Panc1 (cell line): ENCODE measurements around the gene CCR9. TPM values are rescaled to one million over a fixed set of nuclear protein-coding genes. Genes with fewer than 3 reads are reported as not detected.

Source experiments
- ATAC-seq: fragments of 200-7000 bp; cut with Tn5 transposase; 2 replicates; pipeline ENCODE4 v1.9.1; 2020; ENCODE audit warnings: mild to moderate bottlenecking, moderate library complexity
- BruUV-seq: library from RNA; stranded (reverse); fragments of 400-500 nt; replicated peaks from 2 replicates; lab custom pipeline; 2021; lab: Mats Ljungman, UMichigan
- CTCF ChIA-PET: fragments of 300-600 bp; sonication (Branson Sonifier 250); formaldehyde crosslinking; loops from one replicate; lab custom pipeline; 2022; ENCODE audit warnings: antibody characterized with exemption; lab: Charles Lee
- POLR2A ChIA-PET: fragments of 300-600 bp; sonication (Branson Sonifier 250); formaldehyde crosslinking; loops from one replicate; lab custom pipeline; 2022; ENCODE audit warnings: antibody characterized with exemption; lab: Charles Lee
- DNase-seq: peaks from one replicate; pipeline ENCODE4 v3.0.0-alpha.2; 2010; ENCODE audit warnings: low read depth, low spot score
- H3K27ac ChIP-seq: 2 replicates; pipeline ENCODE4 v1.5.1; 2011; ENCODE audit warnings: mild to moderate bottlenecking, low read length, inconsistent platforms
- H3K27me3 ChIP-seq: fragments of 200-500 bp; sonication (Bioruptor generic); 2 replicates; pipeline ENCODE4 v1.6.0; 2014; ENCODE audit warnings: low read length, inconsistent platforms; ENCODE audit not compliant: control insufficient read depth, insufficient read depth
- H3K36me3 ChIP-seq: fragments of 200-500 bp; sonication (Bioruptor generic); 2 replicates; pipeline ENCODE4 v1.5.1; 2014; ENCODE audit warnings: inconsistent platforms, mild to moderate bottlenecking, low read length, moderate library complexity; ENCODE audit not compliant: control insufficient read depth, insufficient read depth
- H3K4me1 ChIP-seq: 2 replicates; pipeline ENCODE4 v1.5.1; 2011; ENCODE audit warnings: inconsistent platforms, mild to moderate bottlenecking, low read length, moderate library complexity; ENCODE audit not compliant: control insufficient read depth, insufficient read depth
- H3K4me3 ChIP-seq, 2 experiments: 2 replicates each; pipeline ENCODE4 v1.5.1; 2011 to 2012; ENCODE audit warnings: low read depth in 2 of 2, low read length in 2 of 2, mild to moderate bottlenecking in 2 of 2, inconsistent platforms in 1 of 2, moderate library complexity in 1 of 2
- H3K9me3 ChIP-seq: fragments of 200-500 bp; sonication (Bioruptor generic); 2 replicates; pipeline ENCODE4 v1.5.1; 2014; ENCODE audit warnings: low read depth, mild to moderate bottlenecking, inconsistent platforms, low read length, moderate library complexity; ENCODE audit not compliant: control insufficient read depth, insufficient read depth
- CTCF ChIP-seq: fragments of 450-650 bp; IDR thresholded peaks from 2 replicates; pipeline ENCODE4 v1.5.1; 2017; ENCODE audit warnings: mild to moderate bottlenecking
- POLR2AphosphoS5 ChIP-seq: IDR thresholded peaks from 2 replicates; pipeline ENCODE4 v1.6.1; 2012; ENCODE audit warnings: mild to moderate bottlenecking, low read depth, low read length, moderate library complexity
- REST ChIP-seq, 2 experiments: IDR thresholded peaks; 2 replicates each; pipeline ENCODE4 v1.6.1; 2011 to 2012; ENCODE audit warnings: low read depth in 2 of 2, control low read depth in 1 of 2, low read length in 1 of 2, mild to moderate bottlenecking in 1 of 2, moderate library complexity in 1 of 2; ENCODE audit not compliant: insufficient read depth in 1 of 2
- SIN3A ChIP-seq: IDR thresholded peaks from 2 replicates; pipeline ENCODE4 v1.6.1; 2012; ENCODE audit warnings: low read depth, mild to moderate bottlenecking, low read length, moderate library complexity, borderline replicate concordance; ENCODE audit not compliant: insufficient read depth
- TCF7L2 ChIP-seq: IDR thresholded peaks from 2 replicates; pipeline ENCODE4 v1.6.1; 2011; ENCODE audit warnings: mild to moderate bottlenecking, low read depth, low read length, inconsistent platforms
- in situ Hi-C: cut with HindIII; loops from 2 replicates; pipeline ENCODE4 v1.10.0; 2016; ENCODE audit warnings: low sequenced_read_pairs, low pct_unique_long_range_greater_than_20kb
- intact Hi-C: fragments of 100-400 bp; cut with micrococcal nuclease; formaldehyde crosslinking; loops from one replicate; pipeline ENCODE4 v1.10.0; 2022; ENCODE audit not compliant: unreplicated experiment
- total RNA-seq: library from RNA; stranded (reverse); gene quantifications from one replicate; pipeline ENCODE4 v1.2.1, GENCODE V29; 2021; ENCODE audit not compliant: unreplicated experiment

The CCR9 gene
- total RNA-seq, 1 experiment from 2014 or later = not detected

- Histone ChIP-seq H3K4me1 (no peaks in the 10 kb centered on the region), H3K4me3 (no peak overlapping the region), H3K36me3 (no peaks in the 10 kb centered on the region), H3K27me3 (no peaks in the 10 kb centered on the region), H3K27ac (no peak overlapping the region), H3K9me3 (no peaks in the 10 kb centered on the region)
- BruUV-seq = no TSS peak
- TF ChIP-seq SIN3A = no peak
- no peak for TF ChIP-seq POLR2AphosphoS5
- no peak for TF ChIP-seq TCF7L2
- no peak for TF ChIP-seq REST (IDR thresholded peaks at IDR 0.05; ENCODE audit: insufficient read depth in 1 of 2, low read depth in 2 of 2, low read length in 1 of 2)
- no peak for TF ChIP-seq CTCF
- intact Hi-C loops = no loop called here
- in situ Hi-C loops = no loop called here
- POLR2A ChIA-PET = no interaction called here
- ATAC-seq = no peak
- CTCF ChIA-PET = no interaction called here
- no peak for DNase-seq
These were observed 31.0 kb downstream of the CCR9 start for GRCh38 chr3:45917146-45917898.

GRCh38 chr3:45921158-45922038, 35.1 kb downstream of the CCR9 start:
- in situ Hi-C loops (no loop called here), intact Hi-C loops (loop anchor here (10.0 kb wide), 1 partner anchor 407 kb away; no protein-coding TSS in a partner anchor)
- TF ChIP-seq POLR2AphosphoS5 = no peak
- TF ChIP-seq REST (IDR thresholded peaks at IDR 0.05; ENCODE audit: insufficient read depth in 1 of 2, low read depth in 2 of 2, low read length in 1 of 2) = no peak
- ChIA-PET CTCF (no interaction called here), POLR2A (no interaction called here)
- no TSS peak for BruUV-seq
- H3K36me3 ChIP-seq = no peaks in the 10 kb centered on the region
- H3K4me3 ChIP-seq = no peak overlapping the region
- H3K4me1 ChIP-seq = no peaks in the 10 kb centered on the region
- no peak for ATAC-seq
- no peaks in the 10 kb centered on the region for H3K9me3 ChIP-seq
- no peaks in the 10 kb centered on the region for H3K27me3 ChIP-seq
- DNase-seq = no peak
- H3K27ac ChIP-seq = no peak overlapping the region
